Gastrocnemius medialis (tissue), 4 donors: ENCODE results near the gene ARL4A.

Experiments
- POLR2A ChIP-seq, 2 donors: fragments of 450-650 bp; IDR thresholded peaks; one replicate each; pipeline ENCODE4 v1.6.1; 2017; ENCODE audit warnings: antibody characterized with exemption in 2 of 2, mild to moderate bottlenecking in 2 of 2, moderate library complexity in 2 of 2
- TF ChIP-seq, protein P1 (sequence below), 5 experiments: fragments of 450-650 bp in 3 of 5; fragments of 200-600 bp in 2 of 5; sonication (generic) in 2 of 5; IDR thresholded peaks in 4 of 5; conservative IDR thresholded peaks in 1 of 5; 1 replicate in 4 of 5; 2 replicates in 1 of 5; pipeline ENCODE4 v1.5.1; 2016 to 2019; ENCODE audit warnings: antibody characterized with exemption in 5 of 5, mild to moderate bottlenecking in 3 of 5, moderate library complexity in 3 of 5

DNA sequence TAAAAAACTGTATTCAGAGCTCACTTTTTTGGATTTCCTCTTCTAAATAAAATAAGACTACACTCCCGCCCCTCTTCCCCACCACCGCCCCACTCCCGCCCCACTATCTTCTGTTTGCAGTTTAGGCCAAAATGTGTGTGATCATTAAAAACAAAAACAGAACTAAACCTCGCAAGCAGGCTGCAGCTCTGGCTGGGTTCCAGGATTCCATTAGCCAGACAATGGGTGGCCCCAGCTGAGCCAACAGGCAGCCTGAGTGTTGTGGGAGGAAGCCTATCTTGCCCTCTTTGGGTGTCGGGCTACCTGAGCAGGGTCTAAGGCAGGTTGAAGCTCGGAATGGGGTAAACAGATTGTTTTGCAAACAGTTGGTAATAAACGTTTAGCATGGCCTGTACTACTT, 41.7 kb downstream of the ARL4A start:
- TF ChIP-seq, protein P1, sequence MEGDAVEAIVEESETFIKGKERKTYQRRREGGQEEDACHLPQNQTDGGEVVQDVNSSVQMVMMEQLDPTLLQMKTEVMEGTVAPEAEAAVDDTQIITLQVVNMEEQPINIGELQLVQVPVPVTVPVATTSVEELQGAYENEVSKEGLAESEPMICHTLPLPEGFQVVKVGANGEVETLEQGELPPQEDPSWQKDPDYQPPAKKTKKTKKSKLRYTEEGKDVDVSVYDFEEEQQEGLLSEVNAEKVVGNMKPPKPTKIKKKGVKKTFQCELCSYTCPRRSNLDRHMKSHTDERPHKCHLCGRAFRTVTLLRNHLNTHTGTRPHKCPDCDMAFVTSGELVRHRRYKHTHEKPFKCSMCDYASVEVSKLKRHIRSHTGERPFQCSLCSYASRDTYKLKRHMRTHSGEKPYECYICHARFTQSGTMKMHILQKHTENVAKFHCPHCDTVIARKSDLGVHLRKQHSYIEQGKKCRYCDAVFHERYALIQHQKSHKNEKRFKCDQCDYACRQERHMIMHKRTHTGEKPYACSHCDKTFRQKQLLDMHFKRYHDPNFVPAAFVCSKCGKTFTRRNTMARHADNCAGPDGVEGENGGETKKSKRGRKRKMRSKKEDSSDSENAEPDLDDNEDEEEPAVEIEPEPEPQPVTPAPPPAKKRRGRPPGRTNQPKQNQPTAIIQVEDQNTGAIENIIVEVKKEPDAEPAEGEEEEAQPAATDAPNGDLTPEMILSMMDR (IDR thresholded peaks at IDR 0.05 in 4 of 5, conservative IDR thresholded peaks at IDR 0.05 in 1 of 5) = no peak
- no peak for TF ChIP-seq POLR2A (IDR thresholded peaks at IDR 0.05)
